ENCODE measurements around the gene SSUH2. TPM values are rescaled to one million over a fixed set of nuclear protein-coding genes. Genes with fewer than 3 reads are reported as not detected.

Gene SSUH2
- total RNA-seq, 3 donors from 2014 or later: not detected

DNA sequence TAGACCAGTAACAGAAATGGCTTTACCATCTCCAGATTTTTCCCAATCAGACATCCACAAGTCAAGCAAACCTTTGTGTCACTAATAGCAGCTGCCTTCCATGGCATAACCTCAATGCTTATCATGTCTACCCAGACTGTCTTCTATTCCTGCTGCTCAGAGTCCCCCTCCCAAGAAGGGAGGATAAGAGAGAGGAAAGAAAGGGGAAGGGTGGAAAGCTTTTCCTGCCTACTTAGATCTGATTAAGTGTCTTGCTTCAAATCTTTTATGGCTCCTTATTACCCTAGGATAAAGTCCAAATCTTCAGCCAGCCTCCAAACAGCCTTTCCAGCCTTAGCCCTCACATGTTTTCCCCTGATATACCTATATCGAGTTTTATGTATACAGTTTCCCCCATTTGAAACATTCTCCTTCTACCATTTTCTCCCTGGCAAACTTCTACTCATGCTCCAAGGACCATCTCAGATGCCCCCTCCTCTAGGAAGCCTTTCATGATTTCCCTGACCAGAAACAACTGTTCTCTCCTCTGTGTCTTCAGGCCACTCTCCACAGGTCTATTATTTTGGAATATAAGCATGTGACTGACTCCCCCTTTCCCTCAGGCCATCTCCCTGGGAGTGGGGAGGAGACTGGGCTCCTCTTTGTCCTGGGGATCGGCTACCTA lies 7.9 kb upstream of the SSUH2 start:
- H3K9me3 Mint-ChIP-seq: no peaks in the 10 kb centered on the region
- ATAC-seq (no peak), DNase-seq (no peak)
- H3K4me1 Mint-ChIP-seq (ENCODE audit: low read depth): no peaks in the 10 kb centered on the region
- no peaks in the 10 kb centered on the region for H3K36me3 Mint-ChIP-seq (ENCODE audit: insufficient read depth)
- H3K4me3 Mint-ChIP-seq: no peak overlapping the region
- H3K27me3 Mint-ChIP-seq (ENCODE audit: low read depth): peaks cover 7% of the 10 kb centered on the region

DNA sequence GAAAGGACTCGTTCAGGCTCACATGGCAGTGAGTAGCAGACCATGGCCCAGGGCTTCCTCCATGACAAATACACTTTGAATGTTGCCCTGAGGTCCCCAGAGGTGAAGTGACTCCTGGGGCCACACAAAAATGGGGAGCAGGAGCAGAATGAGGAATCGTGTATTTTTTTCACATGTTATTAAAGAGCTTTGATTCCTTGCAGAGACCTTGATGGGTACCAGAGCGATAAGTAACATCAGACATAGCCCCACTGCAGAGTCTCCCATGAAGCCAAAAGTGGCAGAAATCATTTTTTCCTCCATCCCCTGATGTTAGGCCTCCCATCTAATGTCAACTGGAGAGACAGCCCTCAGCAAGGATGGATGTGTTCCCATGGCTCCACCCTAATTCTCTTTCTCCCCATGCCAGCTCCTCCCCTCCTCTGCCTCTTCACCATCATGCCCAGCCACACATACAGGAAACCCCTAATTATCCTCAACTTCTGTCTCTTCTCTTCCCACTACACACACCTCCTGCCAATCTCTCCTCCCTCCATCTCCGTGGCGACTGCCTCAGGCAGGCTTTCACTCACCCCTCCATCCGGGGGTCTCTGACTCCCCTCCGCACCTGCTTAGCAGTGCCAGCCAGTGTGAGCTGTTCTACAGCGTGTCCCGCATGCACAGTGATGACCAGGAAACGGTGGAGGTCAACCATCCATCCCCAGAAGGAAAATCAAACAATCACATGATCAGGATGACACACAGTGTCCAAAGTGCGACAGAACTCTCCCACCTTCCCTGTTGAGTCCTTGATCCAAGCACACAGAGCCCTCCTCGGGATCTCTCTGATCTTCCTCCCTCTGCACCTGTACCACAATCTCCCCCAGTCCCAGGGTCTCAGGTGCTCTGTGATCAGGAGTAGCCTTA lies 7.1 kb upstream of the SSUH2 start:
- no peaks in the 10 kb centered on the region for H3K9me3 Mint-ChIP-seq
- no peak for DNase-seq
- H3K27me3 Mint-ChIP-seq (ENCODE audit: low read depth): peaks cover 5% of the 10 kb centered on the region
- no peaks in the 10 kb centered on the region for H3K4me1 Mint-ChIP-seq (ENCODE audit: low read depth)
- ATAC-seq: no peak
- H3K4me3 Mint-ChIP-seq: no peak overlapping the region
- H3K36me3 Mint-ChIP-seq (ENCODE audit: insufficient read depth): no peaks in the 10 kb centered on the region

DNA sequence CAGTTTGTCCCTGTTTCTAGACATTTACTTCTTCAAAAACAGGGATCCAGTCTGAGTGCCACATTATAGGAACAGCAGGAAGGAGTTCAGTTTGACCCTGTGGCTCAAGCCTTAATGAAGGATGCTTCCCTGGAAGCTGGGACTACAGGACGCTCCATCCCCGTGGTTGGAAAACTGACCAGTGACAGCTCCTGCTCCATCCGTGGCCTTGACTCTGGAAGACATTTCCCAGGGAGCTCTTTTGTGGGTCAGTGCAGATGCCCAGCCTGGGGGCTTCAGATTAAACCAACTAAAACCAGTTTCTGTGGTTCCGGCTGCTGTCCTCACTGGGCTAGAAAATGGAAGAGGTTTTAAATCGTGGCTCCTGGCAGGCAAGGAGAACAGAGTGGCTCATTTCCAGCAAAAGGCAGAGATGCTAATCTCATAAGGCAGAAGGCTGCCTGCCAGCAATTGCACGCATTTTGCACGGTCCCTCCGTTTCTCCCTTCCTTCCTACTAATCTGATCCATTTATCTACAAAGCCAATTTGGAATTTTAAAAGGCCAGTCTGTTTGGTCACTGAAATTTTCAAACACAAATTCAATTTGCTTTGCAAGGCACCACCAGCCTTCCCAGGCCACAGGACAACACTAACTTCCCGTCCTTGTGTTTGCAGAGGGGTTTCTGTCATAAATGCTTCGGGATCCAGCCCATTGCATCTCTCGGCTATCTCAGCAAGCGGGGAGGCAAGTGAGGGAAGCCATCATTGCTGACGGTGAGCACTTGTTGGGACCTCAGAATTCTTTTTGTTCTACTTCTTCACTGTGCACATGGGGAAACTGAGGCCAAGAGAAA lies 6.2 kb upstream of the SSUH2 start:
- DNase-seq: no peak
- Mint-ChIP-seq H3K36me3 (ENCODE audit: insufficient read depth) (no peaks in the 10 kb centered on the region), H3K4me3 (no peak overlapping the region), H3K9me3 (no peaks in the 10 kb centered on the region), H3K4me1 (ENCODE audit: low read depth) (no peaks in the 10 kb centered on the region), H3K27me3 (ENCODE audit: low read depth) (peaks cover 5% of the 10 kb centered on the region)
- no peak for ATAC-seq

DNA sequence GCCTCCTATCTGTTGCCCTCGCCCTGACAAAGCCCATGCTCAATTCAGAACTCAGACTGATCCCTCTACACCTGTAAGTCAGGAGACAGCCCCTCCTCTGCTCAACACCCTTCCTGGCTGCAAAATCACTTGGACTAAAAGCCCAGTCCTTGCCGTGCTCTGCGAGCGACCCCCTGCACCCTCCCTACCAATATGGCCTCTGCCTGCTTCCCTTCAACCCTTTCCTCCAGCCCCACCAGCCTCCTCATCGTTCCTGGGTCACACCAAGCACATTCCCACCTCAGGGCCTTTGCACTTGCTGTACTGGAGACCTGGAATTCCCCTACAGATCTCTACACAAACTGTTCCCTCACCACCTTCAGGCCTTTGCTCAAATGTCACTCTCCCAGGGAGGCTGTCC lies 5.2 kb upstream of the SSUH2 start:
- H3K9me3 Mint-ChIP-seq: no peaks in the 10 kb centered on the region
- no peak overlapping the region for H3K4me3 Mint-ChIP-seq
- ATAC-seq (no peak), DNase-seq (no peak)
- no peaks in the 10 kb centered on the region for H3K36me3 Mint-ChIP-seq (ENCODE audit: insufficient read depth)
- no peaks in the 10 kb centered on the region for H3K4me1 Mint-ChIP-seq (ENCODE audit: low read depth)
- H3K27me3 Mint-ChIP-seq (ENCODE audit: low read depth): peaks cover 3% of the 10 kb centered on the region

DNA sequence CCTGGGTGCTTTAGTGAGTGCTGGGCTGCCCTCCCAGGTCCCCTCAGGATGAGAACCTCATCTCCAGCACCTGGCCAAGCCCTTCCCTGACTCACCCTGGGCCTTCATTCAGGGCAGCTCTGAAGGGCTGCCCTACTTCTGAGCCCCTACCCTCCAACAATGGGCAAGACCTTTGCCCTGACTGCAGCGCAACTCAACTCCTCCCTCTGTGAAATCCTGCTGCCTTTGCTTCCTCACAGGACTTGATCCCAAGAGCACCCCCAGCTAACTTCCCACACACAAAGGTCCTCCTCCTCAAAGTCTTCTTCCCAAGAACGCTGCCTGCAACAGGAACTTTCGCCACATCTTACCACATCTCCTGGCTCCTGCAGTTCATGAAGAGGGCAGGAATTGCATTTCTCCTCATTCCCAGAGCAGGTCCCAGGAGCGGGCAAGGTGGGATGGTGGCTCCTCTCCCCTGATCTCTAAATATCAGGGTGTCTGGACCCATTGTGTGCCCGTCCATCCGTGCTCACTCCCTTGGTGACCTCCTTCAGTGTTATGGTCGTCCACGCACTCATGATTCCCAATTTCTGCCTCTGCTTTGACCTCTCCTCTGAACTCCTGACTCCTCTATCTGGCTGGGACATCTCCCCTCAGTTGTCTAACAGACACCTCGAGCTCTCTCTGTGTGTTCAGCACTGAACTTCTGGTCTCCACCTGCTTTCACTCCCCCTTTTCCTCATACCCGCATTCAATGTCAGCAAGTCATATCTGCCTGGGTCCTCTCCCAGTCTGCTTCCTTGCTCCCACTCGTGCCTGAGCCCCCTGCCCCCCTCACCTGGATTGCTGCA lies 4.5 kb upstream of the SSUH2 start:
- H3K4me1 Mint-ChIP-seq (ENCODE audit: low read depth): no peaks in the 10 kb centered on the region
- no peak overlapping the region for H3K4me3 Mint-ChIP-seq
- no peak for DNase-seq
- H3K27me3 Mint-ChIP-seq (ENCODE audit: low read depth): no peaks in the 10 kb centered on the region
- H3K9me3 Mint-ChIP-seq: no peaks in the 10 kb centered on the region
- no peak for ATAC-seq
- no peaks in the 10 kb centered on the region for H3K36me3 Mint-ChIP-seq (ENCODE audit: insufficient read depth)

DNA sequence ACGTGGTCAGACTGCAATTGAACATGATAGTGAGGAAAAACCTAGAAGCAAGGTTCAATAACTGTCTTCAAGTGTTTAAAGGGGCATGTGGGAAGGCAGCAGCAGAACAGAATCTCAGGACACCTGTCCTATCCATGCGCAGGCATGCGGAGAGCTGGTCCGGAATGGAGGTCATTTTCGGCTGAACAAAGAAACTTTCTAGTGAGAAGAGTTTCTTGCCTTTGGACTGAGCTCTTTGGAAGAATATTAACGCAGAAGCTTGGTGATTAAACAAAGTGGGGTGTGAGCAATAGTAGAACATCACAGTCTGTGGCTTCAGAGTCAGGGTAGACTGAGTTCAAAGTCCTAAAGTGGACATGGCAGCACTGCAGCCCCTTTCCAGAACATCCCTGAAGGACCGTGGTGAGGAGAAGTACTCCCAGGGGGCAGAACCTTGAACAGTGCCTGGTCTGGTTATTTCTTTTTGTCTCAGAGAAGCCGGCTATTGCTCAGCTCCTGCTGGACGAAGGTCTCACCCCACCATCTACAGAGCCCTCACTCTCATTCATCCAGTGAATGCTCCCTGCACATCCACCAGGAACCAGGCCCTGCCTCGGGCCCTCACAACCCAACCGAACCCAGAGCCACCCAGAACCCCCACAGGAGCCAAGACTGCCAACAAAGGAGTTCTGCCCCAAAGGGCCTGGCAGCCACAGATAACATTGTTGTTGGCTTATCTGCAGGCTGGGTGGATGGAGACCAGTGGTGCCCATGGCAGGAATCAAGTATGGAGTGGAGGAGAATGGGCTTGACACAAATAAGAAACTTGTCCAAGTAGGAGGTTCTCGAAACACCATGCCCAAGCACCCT lies 2.8 kb upstream of the SSUH2 start:
- Mint-ChIP-seq H3K36me3 (ENCODE audit: insufficient read depth) (no peaks in the 10 kb centered on the region), H3K4me1 (ENCODE audit: low read depth) (no peaks in the 10 kb centered on the region), H3K27me3 (ENCODE audit: low read depth) (no peaks in the 10 kb centered on the region), H3K4me3 (no peak overlapping the region), H3K9me3 (no peaks in the 10 kb centered on the region)
- no peak for ATAC-seq
- DNase-seq: no peak

DNA sequence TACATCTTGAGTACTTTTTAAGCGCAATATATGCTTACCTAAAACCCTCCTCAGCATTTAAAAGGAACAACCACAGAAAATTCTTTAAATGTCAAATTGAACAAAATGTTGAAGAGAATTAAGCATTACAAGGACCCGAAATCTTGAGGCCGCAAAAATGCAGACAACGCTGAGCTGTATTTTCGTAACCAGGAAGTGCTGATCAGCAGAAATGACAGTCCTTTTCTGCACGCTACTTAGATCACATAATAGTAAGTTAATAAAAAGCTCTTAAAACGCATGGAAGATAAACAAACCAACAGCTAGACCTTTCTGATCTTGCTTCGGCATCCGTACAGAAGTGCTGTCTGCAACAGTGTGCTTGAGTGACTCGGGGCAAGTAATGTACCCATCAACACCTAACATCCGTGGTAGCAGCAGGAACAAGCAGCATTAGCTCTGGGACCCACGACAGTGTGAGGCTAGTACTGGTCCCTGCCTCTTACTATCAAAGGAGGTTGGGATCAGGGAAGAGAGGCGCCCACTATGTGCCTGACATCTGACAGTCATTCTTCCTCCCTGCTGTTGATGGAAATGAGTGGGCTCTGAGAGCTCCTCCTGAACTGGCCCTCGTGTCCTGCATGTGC lies 1.8 kb upstream of the SSUH2 start:
- no peak overlapping the region for H3K4me3 Mint-ChIP-seq
- ATAC-seq: no peak

DNA sequence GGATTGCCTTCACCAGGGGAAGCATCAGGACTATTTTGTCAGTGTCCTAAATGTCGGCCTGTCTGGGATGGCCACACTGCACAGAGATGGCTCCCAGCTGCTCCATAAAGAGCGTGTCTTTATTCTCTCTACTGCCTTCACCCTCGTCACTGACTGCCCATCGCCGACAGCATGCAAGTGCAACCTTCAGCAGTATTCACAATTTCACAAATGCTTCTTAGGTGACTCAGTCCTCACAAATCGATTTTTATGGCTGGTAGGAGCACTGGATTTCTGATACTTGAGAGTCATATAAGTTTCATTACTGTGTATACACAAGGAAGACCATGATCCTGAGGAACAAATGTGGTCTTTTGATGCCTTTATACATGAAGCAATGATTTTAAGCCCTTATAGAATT lies 1.1 kb upstream of the SSUH2 start:
- ATAC-seq (no peak), DNase-seq (no peak)
- H3K4me1 Mint-ChIP-seq (ENCODE audit: low read depth): no peaks in the 10 kb centered on the region
- no peak overlapping the region for H3K4me3 Mint-ChIP-seq
- no peaks in the 10 kb centered on the region for H3K9me3 Mint-ChIP-seq
- no peaks in the 10 kb centered on the region for H3K36me3 Mint-ChIP-seq (ENCODE audit: insufficient read depth)
- no peaks in the 10 kb centered on the region for H3K27me3 Mint-ChIP-seq (ENCODE audit: low read depth)

More for the DNA sequence above, 1.8 kb upstream of the SSUH2 start:
- no peaks in the 10 kb centered on the region for H3K9me3 Mint-ChIP-seq
- H3K36me3 Mint-ChIP-seq (ENCODE audit: insufficient read depth): no peaks in the 10 kb centered on the region
- H3K27me3 Mint-ChIP-seq (ENCODE audit: low read depth): no peaks in the 10 kb centered on the region
- H3K4me1 Mint-ChIP-seq (ENCODE audit: low read depth): no peaks in the 10 kb centered on the region
- DNase-seq: no peak

DNA sequence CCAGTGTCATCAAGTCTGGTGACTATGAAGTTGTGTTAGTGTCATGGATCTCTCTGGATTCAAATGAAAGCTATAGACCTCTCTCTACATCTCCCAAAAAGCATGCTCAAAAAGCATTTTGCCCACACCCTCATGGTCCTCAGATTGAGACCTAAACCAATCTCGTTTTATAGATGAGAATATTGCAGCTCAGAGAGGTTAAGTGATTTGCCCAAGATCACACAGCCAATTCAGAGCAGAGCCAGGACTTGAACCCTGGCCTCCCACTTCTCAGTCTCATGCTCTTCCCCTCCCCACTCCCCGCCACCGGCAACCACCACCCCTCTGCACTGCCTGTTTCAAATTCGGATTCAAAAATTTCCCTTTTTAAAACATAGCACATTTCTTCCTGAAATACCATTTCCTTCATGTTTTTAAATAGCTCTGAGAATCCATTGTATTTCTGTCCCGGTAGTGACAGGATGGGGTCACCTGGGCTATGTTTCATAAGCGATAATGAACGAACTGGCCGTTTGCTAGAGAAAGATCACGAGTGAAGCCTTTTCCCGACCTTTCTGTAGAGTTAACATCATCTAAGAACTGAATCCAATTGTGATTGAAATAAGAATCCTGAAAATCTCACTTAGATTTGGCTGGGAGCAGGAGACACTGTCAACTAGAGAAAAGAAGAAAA lies 769 bp downstream of the SSUH2 start:
- Mint-ChIP-seq H3K4me3 (no peak overlapping the region), H3K36me3 (ENCODE audit: insufficient read depth) (no peaks in the 10 kb centered on the region), H3K4me1 (ENCODE audit: low read depth) (no peaks in the 10 kb centered on the region), H3K9me3 (no peaks in the 10 kb centered on the region), H3K27me3 (ENCODE audit: low read depth) (no peaks in the 10 kb centered on the region)
- ATAC-seq (no peak), DNase-seq (no peak)

DNA sequence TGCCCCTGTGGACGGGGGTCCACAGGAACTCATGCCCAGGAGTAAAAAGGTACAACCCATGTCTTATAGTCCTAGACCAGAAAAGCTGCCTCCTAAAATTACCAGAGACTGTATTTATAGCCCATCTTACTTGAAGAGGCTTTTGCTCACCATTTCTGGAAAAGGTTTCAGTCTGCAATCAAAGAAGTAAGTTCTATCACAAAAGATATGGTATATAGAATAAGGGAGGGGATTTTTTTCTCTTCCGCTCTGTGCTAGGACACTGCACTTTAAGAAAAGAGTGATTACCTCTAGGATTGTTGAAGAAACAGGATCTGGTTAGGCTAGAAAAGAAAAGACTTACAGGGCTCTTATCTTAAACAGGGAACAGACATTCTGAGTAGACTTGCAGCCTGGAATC lies 2.6 kb downstream of the SSUH2 start:
- ATAC-seq: no peak

DNA sequence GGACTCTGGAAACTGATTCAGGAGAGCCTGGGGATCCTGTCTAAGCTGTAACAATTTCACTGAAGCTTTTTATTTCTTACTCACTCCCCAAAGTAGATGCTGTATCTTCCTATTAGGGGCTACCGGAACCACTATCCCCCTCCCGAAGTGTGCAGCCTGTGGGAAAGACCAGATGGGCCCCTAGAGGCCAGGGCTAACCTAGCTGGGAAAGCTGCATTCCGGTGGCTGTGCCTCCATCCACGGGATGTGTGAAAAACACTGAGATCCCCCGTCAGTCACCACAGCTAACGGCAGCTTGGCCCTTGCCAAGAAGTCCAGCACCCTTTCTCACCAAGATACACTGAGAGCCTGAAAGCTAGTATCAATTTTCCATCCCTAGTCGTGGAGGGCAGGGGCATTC lies 3.1 kb downstream of the SSUH2 start:
- DNase-seq (no peak), ATAC-seq (no peak)
- no peak overlapping the region for H3K4me3 Mint-ChIP-seq
- peaks cover 3% of the 10 kb centered on the region for H3K9me3 Mint-ChIP-seq
- H3K4me1 Mint-ChIP-seq (ENCODE audit: low read depth): no peaks in the 10 kb centered on the region
- H3K36me3 Mint-ChIP-seq (ENCODE audit: insufficient read depth): no peaks in the 10 kb centered on the region
- H3K27me3 Mint-ChIP-seq (ENCODE audit: low read depth): peaks cover 5% of the 10 kb centered on the region

More for the DNA sequence above, 2.6 kb downstream of the SSUH2 start:
- no peak overlapping the region for H3K4me3 Mint-ChIP-seq
- peaks cover 3% of the 10 kb centered on the region for H3K27me3 Mint-ChIP-seq (ENCODE audit: low read depth)
- DNase-seq: no peak
- H3K9me3 Mint-ChIP-seq: no peaks in the 10 kb centered on the region
- no peaks in the 10 kb centered on the region for H3K36me3 Mint-ChIP-seq (ENCODE audit: insufficient read depth)
- H3K4me1 Mint-ChIP-seq (ENCODE audit: low read depth): no peaks in the 10 kb centered on the region

DNA sequence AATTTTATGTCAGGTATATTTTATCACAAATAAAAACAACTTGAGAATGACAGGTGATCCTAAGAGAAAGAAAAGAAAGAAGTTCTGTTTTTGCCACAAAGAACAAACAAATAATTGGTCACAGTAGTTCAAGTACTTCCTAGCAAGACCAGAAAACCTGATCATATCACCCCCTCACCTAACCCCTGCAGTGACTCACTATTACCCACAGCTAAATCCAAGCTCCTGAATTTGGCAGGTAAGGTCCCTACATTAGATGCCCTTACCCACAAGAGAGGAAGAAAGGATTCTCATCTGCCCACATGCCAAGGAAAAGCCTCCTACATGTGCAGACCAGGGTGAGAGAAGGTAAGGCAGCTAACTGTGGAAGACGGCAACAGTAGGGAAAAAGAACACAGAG lies 4.4 kb downstream of the SSUH2 start:
- Mint-ChIP-seq H3K36me3 (ENCODE audit: insufficient read depth) (no peaks in the 10 kb centered on the region), H3K27me3 (ENCODE audit: low read depth) (peaks cover 9% of the 10 kb centered on the region), H3K4me3 (no peak overlapping the region), H3K9me3 (peaks cover 5% of the 10 kb centered on the region), H3K4me1 (ENCODE audit: low read depth) (no peaks in the 10 kb centered on the region)
- ATAC-seq (no peak), DNase-seq (no peak)
